ENCODE results near the gene ADAMTS4.
A peak's percentile ranks its signal among the peaks of the same experiment; 100 is the strongest.
"Not testable (repeated sequence)": the region's sequence is repeated elsewhere in the genome, so short reads cannot be mapped to it uniquely, and the experiment has no call there.

Gene ADAMTS4, protein sequence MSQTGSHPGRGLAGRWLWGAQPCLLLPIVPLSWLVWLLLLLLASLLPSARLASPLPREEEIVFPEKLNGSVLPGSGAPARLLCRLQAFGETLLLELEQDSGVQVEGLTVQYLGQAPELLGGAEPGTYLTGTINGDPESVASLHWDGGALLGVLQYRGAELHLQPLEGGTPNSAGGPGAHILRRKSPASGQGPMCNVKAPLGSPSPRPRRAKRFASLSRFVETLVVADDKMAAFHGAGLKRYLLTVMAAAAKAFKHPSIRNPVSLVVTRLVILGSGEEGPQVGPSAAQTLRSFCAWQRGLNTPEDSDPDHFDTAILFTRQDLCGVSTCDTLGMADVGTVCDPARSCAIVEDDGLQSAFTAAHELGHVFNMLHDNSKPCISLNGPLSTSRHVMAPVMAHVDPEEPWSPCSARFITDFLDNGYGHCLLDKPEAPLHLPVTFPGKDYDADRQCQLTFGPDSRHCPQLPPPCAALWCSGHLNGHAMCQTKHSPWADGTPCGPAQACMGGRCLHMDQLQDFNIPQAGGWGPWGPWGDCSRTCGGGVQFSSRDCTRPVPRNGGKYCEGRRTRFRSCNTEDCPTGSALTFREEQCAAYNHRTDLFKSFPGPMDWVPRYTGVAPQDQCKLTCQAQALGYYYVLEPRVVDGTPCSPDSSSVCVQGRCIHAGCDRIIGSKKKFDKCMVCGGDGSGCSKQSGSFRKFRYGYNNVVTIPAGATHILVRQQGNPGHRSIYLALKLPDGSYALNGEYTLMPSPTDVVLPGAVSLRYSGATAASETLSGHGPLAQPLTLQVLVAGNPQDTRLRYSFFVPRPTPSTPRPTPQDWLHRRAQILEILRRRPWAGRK

DNA sequence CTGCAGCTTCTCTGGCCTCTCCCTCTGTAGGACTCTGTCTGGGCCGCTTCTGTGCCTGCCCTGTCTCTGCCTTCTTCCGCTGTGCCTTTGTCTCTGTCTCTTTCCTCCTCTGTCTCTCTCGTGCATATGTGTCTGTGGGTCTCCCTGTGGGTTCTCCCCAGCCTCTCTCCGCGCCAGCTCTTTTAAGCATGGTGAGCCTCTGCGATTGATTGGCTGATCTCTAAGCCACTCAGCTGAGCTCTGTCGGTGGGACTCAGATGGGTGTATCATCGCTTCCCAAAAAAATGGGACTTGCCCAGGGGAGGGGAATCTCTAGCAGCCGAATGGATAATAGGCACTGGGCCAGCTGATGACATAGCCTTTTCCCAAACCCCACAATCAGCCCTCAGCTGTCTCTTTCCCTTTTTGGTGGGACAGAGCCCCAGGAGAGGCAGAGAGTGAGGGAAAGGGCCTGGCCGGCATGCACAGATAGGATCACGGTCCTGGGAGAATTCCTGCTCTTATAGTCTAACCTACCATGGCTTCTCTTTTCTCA, at the start of gene ADAMTS4:
Gene ADAMTS4, minus strand, starts transcription at position 158 of the 535 bp plus-strand sequence. CDS start 427 bp downstream, outside the sequence.
- DNase-seq = peak; percentile 90

DNA sequence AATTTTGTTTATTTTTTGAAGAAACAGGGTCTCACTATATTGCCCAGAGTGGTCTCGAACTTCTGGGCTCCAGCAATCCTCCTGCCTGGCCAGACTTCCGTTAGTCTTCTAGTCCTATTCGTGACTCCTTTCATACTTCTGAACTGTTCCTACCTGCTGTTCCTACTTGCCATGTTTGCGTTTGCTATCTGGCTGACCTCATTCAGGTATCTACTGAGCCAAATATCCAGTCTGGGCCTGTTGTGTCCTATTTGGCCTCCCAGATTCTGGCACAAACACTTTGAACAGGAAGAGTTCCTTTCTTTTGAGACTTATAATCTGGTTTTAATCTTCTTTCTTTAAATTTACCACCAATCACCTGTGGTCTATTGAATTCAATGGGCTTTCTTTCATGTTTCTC, 46.0 kb upstream of the ADAMTS4 start:
- no peak for DNase-seq

DNA sequence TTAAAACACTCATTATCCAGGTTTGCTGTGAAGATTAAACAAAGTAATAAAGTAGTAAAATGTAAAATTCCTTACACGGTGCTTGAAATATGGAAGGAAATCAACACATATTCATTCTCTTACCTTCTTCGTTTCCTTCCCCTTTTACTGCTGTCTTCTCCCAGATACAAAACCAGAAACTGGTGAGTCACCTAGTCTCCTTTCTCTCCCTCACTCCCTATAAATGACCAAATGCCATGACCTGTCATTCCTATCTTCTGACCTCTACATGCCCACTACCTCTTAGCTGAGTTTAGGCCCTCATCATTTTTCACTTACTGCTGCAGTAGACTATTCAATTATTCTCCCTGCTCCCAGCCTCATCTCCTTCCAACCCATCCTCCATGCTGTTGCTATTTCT, 43.5 kb upstream of the ADAMTS4 start:
- no peak for DNase-seq

DNA sequence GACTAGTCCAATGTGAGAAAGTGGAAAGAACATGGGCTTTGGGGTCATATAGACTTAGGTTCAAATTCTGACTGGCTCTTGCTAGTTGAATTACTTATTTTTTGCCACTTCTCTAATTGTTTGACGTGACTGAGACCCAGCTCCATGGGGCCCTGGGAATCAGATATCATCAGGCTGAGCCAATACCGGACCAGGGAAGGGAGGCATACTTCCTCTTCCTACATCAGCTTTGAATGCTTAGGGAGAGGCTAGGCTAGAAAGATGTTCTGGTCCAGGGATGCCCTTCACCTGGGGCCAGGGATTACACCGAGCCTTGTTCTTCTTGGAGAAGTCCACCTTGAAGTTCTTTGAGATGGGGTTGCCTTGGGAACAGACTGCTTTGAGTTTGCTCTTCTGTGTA, 42.8 kb upstream of the ADAMTS4 start:
- DNase-seq = no peak

DNA sequence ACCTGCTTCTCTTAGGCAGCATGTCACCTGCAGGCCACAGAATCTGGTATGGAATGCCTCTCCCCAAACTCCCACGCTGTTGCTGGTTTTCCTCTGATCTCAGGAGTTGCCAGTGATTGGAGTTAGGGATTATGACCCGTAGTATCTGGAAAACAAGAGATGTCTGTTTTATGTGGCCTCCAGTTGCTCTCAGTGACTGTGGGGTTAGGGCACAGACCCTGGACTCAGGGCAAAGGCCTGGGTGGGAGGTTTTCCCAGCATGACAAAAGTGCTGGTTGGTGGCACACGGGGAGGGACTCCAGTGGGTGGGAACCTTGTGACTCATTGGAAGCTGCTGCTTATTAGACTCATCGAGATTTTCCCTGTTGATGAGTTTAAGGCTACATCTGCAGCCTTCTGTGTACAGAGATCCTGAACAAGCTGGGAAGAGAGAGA, 39.2 kb upstream of the ADAMTS4 start, which contains the start of gene NR1I3:
Gene NR1I3, minus strand, starts transcription at position 165 of the 435 bp plus-strand sequence. CDS start 1,638 bp downstream, outside the sequence.
- DNase-seq = no peak

DNA sequence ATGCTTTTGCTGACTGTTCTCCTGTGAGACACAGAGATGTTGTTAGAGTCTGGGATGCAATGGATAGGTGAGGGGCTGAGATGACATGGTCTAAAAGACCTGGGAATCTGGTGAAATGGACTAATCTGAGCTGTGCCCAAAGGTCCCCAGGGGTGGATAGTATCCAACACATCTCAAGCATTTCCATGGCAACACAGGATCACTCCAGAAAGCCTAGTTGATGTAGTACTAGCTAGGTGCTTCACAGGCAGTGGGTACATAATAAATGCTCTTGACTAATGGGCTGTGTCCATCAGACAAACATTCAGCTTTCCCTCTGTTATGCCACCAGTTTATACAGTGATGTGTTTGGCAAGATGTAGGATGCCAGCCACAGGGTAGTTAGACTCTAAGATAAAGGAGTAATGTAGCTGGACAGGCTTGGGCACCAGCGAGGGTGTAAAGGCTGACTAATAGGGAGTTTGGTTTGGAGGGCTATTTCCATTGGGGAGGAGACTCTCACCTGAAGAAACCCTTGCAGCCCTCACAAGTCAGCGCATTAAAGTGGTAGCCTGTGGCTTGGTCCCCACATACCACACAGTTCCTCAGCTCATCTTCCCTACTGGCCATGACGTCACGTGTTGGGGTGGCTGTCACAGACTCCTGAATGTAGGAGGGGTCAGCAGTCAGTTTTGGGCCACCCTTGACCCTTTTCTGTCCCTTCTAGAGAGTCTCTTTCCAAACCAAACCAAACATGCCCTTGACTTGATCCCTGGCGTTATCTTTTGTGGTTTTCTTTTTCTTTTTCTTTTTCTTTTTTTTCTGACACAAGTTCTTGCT, 37.3 kb upstream of the ADAMTS4 start:
- DNase-seq = no peak

DNA sequence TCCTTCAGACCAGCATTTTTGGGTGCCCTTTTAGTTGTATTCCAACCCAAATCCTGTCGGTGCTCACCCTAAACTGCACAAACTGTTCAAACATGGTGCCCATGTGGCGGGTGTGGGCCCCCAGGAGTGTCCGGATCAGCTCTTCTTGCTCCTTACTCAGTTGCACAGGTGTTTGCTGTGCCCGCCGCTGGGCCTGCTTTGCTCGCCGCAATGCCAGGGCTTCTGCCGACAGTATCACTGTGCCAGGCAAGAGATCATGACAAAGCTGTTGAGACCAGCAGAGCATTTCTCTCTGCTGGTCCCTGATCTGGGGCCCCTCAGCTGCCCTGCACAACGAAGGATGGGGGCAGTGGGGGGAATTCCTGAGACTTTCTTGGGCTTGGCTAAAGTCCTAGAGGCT, 34.2 kb upstream of the ADAMTS4 start:
- DNase-seq = no peak

DNA sequence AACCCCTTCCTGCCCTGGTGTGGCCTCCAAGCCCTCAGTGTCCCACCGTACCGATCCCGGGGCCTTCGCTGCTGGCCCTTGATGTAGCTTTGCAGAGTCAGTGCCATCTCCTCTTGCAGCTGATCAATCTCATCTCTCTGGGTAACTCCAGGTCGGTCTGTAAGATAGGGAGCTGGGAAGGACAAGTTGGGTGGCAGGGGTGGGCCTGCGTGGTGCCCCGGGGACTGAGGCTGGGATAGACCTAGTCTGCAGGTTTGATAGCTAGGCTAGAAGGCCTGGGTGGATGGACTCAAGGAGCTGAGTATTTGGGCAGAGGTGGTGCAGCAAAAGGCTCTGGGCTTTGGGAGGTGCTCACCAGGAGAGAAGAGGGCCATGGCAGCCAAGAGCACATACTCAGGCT, 31.9 kb upstream of the ADAMTS4 start:
- no peak for DNase-seq

DNA sequence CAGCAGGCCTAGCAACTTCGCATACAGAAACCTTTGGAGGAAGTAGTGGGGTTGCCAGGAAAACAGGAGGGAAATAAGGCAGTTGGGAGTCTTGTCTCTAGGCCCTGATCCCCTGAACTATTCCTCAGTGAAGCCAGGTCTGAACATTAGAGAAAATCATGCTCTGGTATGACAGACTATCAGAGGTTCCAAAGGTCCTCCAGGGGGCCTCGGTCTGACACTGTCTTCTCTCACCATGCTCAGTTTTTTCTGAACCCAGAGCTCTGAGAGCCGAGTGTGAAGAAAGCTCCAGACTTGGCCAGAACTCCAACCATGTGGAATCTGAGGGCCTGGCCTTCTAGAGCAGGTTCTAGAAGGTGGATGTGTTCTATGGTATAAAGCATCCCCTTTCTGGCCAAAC, 31.0 kb upstream of the ADAMTS4 start:
- no peak for DNase-seq

DNA sequence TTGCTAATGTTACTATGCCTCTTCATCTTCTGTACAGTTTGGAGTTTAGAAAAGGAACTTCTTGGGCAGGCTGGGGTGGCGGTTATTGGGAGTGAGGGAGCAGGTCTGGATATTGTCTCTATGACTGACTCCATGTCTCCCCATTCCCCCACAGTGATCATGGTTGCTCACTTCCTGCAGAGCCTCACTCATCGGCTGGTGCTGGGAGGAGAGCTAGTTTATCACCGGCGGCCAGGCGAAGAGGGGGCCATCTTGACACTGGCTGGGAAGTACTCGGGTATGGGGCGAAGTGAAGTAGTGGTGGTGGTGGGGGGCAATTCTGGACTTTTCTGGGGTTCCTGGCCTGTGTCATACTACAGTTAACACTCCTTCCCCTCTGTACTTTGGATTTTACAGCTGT, 29.2 kb upstream of the ADAMTS4 start:
- DNase-seq = no peak

DNA sequence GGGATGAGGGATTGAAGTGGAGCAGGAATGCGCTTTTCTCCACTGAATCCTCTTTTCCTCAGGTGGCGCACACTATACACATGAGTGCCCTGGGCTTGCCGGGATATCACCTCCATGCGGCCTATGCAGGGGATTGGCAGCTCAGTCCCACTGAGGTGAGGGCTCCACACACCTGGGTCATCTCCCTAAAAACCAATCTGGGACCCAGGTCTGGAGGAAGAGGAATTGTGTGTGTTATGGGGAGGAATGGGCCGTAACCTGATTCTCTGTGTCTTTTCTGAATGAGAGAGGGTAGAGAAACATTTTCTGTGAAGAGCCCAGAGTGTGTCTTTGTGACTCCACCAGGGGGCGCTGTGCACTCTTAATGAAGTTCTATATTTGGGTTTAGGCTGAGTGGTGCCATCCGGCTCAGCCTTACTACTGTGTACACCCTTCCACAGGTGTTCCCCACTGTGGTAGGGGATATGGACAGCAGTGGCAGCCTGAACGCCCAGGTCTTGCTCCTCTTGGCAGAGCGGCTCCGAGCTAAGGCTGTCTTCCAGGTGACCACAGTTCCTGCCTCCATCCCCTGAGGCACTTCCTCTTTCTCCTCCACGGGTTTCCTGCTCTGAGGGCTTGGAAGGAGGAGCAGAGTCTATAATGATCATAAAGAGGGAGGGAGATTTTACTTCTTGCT, 28.5 kb upstream of the ADAMTS4 start:
- DNase-seq = peak; percentile 84

DNA sequence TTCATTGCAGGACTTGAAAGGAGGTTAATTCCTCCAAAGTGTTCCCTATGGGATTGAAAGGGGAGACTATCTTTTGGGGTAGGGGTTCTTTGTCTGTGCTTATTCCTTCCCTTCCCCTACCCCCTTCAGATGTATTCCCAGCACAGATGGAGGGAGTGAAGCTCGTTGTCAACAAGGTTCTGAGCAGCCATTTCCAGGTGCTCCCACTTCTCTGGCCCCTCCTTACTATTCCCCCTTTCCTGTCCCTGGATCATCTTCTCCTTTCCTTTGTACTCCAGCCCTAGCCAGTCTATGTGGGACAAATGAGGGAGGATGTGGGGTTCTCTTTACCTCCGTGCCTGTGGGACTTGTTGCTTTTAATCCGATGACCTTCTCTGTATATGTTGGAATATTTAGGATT, 27.9 kb upstream of the ADAMTS4 start:
- no peak for DNase-seq

DNA sequence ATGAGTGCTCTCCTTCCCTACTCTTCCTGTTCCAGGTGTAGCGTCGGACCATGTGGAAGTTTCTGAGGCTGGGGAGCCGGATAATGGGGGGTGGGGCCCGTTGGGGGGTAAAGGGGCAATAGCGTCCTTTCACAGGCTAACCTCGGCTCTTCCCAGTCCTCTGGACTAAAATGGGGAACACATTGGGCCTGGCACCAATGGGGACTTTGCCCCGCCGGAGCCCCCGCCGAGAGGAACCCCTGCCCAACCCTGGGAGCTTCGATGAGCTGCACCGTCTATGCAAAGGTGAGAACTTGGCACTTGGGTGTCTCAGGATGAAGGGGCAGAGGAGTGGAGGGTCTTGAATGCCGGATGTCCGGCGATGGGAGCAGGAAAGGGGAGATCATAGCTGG, 27.5 kb upstream of the ADAMTS4 start:
- no peak for DNase-seq

DNA sequence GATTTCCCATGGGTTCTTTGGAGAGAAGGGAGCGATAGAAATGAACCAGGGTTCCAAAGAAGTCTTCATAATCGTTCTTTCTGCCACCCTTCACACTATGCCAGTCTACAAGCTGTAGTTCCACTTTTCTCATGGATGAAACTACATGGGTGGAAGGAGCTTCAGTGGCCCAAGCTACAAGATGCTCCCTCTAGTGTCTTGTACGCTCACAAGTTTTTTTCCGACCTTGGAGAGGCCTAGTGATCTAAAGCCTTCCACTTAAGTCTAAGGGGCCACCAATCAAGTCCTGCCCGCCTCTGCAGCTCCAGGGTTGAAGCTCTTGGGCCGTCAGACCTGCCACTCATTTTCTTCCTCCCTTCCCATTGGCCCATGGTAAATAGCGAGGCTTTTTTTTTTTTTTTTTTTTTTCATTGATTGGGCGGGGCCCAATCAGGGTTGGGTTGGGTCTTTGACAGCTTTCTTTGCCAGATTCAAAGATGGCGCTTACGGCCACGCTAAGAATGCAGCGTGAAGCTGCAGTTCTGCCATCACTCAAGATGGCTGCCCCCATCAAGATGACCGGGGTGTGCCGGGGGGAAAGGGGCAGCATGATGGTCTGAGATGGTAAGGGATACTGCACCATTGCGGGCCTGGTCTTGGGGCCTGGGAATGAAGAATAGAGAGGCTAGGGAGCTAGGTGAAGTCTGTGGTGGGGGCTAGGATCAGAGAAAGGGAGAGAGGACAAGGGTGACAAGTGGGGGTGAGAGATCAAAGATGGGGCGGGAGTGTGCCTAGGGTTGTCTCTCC, 26.9 kb upstream of the ADAMTS4 start, which contains the start of gene TOMM40L:
Gene TOMM40L, plus strand, starts transcription at position 527 of the 786 bp plus-strand sequence. CDS start 430 bp downstream, outside the sequence.
- DNase-seq = peak; percentile 93

DNA sequence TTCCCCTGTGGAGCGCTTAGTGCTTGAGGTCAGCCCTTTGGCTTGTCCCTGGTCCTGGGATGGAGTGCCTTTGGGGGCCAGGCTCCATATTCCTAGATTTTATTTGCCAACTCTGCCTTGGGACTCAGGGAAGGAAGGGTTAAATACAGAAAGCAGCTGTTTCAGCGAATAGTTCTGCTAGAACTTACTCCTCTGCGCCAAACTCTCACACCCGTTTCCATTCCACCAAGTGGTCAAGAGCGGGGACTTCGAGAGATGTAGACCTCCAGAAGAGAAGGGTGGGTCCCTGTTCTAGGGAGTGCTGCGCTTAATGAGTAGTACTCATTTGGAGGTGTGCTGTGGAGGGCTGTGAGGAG, 26.3 kb upstream of the ADAMTS4 start:
- no peak for DNase-seq

DNA sequence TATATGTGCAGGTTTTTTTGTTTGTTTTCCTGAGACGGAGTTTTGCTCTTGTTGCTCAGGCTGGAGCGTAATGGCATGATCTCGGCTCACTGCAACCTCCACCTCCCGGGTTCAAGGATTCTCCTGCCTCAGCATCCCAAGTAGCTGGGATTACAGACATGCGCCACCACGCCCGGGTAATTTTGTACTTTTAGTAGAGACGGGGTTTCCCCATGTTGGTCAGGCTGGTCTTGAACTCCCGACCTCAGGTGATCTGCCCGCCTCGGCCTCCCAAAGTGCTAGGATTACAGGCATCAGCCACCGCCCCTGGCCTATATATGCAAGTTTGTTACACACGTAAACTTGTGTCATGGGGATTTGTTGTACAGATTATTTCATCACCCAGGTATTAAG, 25.8 kb upstream of the ADAMTS4 start:
- not testable (repeated sequence) for DNase-seq

DNA sequence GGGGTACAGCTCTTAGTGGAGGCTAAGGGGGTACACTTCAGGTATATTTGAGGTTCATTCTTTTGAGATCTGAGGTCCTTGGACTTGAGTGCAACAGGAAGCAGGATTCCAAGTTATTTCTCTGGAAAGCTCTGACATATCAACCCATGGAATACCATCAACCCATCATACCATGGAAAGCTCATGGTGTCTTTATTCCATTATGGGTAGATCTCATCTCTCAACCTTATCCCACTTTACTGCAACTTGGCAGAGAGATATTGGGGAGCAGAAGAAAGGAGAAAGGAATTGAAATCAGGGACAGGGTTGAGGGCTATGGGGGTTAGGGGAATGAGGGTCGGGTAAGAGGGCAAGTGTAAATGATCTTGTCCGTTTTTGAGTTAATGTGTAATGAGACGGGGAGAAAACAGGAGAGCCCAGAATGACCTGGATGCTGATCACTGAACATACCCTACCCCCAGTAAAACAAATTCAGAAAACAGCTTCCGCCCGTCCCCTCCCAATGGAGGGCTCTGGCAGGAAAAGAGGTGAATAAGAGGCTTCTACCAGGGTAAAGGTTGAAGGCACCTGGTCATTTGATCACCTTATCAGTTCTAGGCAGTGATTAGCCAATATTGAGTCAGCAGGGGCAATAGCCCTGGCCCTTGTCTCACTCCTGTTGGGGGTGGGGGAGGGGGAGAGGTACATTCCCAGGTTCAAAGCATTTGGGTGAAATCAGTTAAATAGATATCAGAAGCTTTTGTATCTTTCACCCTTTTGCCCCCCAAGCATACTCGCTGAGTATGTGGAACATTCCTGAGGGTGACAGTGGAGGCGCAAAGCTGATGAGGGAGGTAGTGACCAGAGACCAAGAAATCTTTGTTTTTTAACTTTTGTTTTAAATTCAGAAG, 25.2 kb upstream of the ADAMTS4 start:
- no peak for DNase-seq

DNA sequence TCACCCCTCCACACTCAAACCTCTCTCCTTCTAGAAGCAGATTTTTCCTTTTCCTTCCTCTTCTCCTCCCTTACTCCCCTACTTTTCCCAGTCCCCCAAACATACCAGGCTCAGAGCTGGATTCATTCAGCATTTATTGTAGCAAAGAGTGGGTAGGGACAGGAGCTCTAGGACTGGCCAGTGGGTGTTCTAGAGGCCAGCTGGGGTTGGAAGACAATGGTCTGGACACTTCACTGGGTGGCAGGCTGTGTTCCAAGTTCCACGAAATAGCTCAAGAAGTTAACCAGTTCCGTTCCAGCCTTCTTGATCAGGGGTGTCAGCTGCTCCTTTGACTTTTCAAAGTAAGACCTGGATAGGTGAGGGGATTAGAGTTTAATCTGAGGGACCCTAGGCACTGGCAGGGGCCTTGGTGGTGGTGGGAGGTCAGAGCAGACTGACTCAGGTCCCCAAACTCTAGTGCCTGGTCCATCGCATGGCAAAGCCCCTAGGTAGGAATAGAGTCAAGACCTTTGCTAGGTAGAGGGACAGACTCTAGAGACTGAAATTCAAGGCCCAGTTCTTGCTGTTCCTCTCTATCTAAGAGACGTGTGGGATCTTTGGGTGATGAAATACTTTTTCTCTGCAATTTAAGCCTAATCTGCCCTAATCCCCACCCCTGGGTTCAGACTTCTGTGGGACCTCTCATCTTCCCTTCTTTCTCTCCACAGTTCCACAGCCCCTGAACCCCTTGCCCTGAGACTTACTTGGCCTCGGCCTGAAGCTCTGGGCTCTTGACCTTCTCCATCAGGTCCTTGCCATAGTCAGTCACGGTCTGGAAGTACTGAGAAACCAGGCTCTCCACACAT, 23.5 kb upstream of the ADAMTS4 start:
- DNase-seq = no peak

DNA sequence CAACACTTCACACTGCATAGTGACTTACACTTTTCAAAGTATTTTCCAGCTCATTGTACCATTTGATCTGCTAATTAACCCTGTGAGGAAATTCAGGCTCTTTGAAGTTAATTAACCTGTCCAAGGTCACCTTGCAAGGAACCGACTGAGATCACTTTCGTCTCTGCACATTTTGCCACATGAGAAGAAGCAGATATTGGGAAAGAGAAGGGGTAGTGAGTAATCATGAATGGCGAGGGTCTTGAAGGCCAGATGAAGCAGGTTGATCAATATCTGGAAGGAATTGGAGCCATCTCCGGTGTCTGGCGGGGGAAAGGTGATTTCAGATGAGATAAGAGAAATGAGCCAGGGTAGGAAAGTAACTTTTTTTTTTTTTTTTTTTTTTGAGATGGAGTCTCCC, 21.1 kb upstream of the ADAMTS4 start:
- no peak for DNase-seq
